ENCODE measurements around the gene TDP1. TPM values are rescaled to one million over a fixed set of nuclear protein-coding genes. Genes with fewer than 3 reads are reported as not detected.

TDP1 gene
- total RNA-seq, 1 donor from 2014 or later, result 3.4 TPM

DNA sequence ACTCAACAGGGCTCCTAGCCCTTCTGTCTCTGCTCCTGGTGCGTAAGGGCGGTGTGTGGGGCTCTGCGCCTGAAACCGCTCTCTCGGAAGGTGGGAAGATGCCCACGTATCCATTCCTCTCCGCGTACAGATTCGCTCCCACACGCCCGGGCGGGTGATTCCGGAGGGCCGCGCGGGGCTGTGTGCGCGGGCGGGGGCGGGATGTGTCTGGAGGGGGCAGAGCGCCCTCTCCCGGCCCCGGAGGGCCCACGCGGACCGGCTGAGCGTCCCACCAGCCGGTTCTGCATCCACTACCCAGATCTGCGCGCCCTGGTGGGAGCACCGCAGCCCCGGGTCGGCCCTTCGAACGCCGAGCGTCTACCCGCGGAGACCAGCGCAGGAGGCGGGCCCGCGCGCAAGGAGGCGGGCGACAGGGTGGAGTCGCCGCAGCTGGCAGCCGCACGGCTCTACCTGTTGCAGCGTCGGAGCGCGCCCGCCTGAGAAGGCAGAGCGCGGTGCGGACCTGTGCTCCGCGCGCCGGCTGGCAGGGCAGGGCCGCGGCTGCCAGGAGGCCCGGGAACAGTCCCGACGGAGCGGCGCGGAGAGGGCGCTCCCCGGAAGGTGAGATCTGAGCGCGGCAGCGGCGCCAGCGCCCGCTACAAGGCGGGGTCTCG is 104.7 kb downstream of the TDP1 start:
- H3K4me3 ChIP-seq, result peak overlapping the region; percentile 70
- intact Hi-C loops (cut with micrococcal nuclease), result no loop called here
- H3K4me1 ChIP-seq, result peaks cover 33% of the 10 kb centered on the region
- no peaks in the 10 kb centered on the region for H3K36me3 ChIP-seq
- H3K27ac ChIP-seq (replicated peaks), result peak overlapping the region; percentile 16
- no peaks in the 10 kb centered on the region for H3K9me3 ChIP-seq (replicated peaks)
- peaks cover 98% of the 10 kb centered on the region for H3K27me3 ChIP-seq (ENCODE audit: low read depth)
- TF ChIP-seq, protein P1, sequence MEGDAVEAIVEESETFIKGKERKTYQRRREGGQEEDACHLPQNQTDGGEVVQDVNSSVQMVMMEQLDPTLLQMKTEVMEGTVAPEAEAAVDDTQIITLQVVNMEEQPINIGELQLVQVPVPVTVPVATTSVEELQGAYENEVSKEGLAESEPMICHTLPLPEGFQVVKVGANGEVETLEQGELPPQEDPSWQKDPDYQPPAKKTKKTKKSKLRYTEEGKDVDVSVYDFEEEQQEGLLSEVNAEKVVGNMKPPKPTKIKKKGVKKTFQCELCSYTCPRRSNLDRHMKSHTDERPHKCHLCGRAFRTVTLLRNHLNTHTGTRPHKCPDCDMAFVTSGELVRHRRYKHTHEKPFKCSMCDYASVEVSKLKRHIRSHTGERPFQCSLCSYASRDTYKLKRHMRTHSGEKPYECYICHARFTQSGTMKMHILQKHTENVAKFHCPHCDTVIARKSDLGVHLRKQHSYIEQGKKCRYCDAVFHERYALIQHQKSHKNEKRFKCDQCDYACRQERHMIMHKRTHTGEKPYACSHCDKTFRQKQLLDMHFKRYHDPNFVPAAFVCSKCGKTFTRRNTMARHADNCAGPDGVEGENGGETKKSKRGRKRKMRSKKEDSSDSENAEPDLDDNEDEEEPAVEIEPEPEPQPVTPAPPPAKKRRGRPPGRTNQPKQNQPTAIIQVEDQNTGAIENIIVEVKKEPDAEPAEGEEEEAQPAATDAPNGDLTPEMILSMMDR (IDR thresholded peaks at IDR 0.05; ENCODE audit: borderline replicate concordance), result peak; percentile 65
- DNase-seq, result peak; percentile 42

DNA sequence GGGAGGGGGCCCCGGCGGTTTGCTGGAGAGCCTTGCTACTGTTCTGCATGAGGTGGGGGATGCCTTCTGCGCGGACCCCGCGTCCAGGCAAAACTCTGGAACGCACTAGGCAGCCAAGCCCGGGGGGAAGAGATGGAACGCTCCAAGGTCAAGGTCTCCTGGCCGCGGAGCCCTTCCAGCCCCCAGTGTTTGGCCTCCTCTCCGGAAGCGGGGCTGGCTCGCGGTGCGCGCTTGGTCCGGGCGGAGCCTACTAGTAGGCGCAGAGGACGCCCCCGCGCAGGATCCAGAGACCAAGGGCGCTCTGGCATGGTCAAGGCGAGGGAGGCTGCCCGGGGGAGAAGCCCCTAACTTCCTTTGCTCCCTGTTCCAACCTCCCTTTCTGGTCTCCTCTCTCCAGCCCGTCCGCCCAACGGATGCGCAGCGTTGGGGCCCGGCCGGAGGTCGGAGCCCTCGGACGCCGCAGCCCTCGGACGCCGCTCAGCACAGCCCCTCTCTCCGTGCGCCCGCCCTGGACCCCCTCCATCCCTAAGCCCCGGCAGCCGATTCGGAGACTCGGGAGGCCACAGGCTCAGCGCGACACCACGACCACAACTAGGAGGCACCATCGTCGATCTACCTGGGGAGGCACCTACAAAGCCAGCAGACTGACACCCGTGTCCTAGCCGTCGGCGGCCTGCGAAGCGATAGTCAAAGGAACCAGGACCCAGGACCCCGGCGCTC is 105.4 kb downstream of the TDP1 start:
- Histone ChIP-seq H3K27me3 (ENCODE audit: low read depth) (peaks cover 99% of the 10 kb centered on the region), H3K4me1 (peaks cover 33% of the 10 kb centered on the region), H3K36me3 (no peaks in the 10 kb centered on the region), H3K9me3 (replicated peaks) (no peaks in the 10 kb centered on the region), H3K4me3 (peak overlapping the region; percentile 70), H3K27ac (replicated peaks) (peak overlapping the region; percentile 16)
- intact Hi-C loops (cut with micrococcal nuclease), result no loop called here
- TF ChIP-seq, protein P1 (IDR thresholded peaks at IDR 0.05; ENCODE audit: borderline replicate concordance), result no peak
- DNase-seq, result no peak

- intact Hi-C loops (cut with micrococcal nuclease), result no loop called here
- Histone ChIP-seq H3K36me3 (no peaks in the 10 kb centered on the region), H3K27me3 (ENCODE audit: low read depth) (peaks cover 99% of the 10 kb centered on the region), H3K9me3 (replicated peaks) (no peaks in the 10 kb centered on the region), H3K27ac (replicated peaks) (peak within 1 kb of the TSS; percentile 16), H3K4me1 (peaks cover 33% of the 10 kb centered on the region), H3K4me3 (peak within 1 kb of the TSS; percentile 70)
- DNase-seq, result peak; percentile 20
- TF ChIP-seq, protein P1 (IDR thresholded peaks at IDR 0.05; ENCODE audit: borderline replicate concordance), result no peak
These were observed 106.0 kb downstream of the TDP1 start, which contains the start of gene KCNK13 for GRCh38 chr14:90061685-90062126. KCNK13 (plus strand) TSS chr14:90061994; CDS start chr14:90062206, 212 bp downstream.

GRCh38 chr14:90062127-90062794 is 106.5 kb downstream of the TDP1 start:
- DNase-seq, result no peak
- no peak overlapping the region for H3K27ac ChIP-seq (replicated peaks)
- peaks cover 97% of the 10 kb centered on the region for H3K27me3 ChIP-seq (ENCODE audit: low read depth)
- H3K4me3 ChIP-seq, result peak overlapping the region; percentile 70
- H3K4me1 ChIP-seq, result peaks cover 33% of the 10 kb centered on the region
- no peaks in the 10 kb centered on the region for H3K36me3 ChIP-seq
- intact Hi-C loops (cut with micrococcal nuclease), result no loop called here
- no peaks in the 10 kb centered on the region for H3K9me3 ChIP-seq (replicated peaks)
- TF ChIP-seq, protein P1 (IDR thresholded peaks at IDR 0.05; ENCODE audit: borderline replicate concordance), result no peak

GRCh38 chr14:90062822-90063539 is 107.3 kb downstream of the TDP1 start:
- Histone ChIP-seq H3K27me3 (ENCODE audit: low read depth) (peaks cover 97% of the 10 kb centered on the region), H3K4me3 (peak overlapping the region; percentile 70)

More at GRCh38 chr14:90062822-90063539, 107.3 kb downstream of the TDP1 start:
- Histone ChIP-seq H3K36me3 (no peaks in the 10 kb centered on the region), H3K4me1 (peaks cover 33% of the 10 kb centered on the region), H3K27ac (replicated peaks) (no peak overlapping the region), H3K9me3 (replicated peaks) (no peaks in the 10 kb centered on the region)
- intact Hi-C loops (cut with micrococcal nuclease), result no loop called here
- TF ChIP-seq, protein P1 (IDR thresholded peaks at IDR 0.05; ENCODE audit: borderline replicate concordance), result no peak
- no peak for DNase-seq

Data from left ventricle myocardium inferior (tissue), 1 donor.